HT1080 (cell line): ENCODE data around the gene ATOH7. TPM values are rescaled to one million over a fixed set of nuclear protein-coding genes. Genes with fewer than 3 reads are reported as not detected.
A peak's percentile ranks its signal among the peaks of the same experiment; 100 is the strongest.
"Not testable (repeated sequence)": the region's sequence is repeated elsewhere in the genome, so short reads cannot be mapped to it uniquely, and the experiment has no call there.

Experiments used
- DNase-seq: peaks from one replicate; pipeline ENCODE4 v3.0.0-alpha.2; 2015; ENCODE audit warnings: low read depth
- total RNA-seq: library from RNA; depleted of rRNA; stranded (reverse); fragments of >200 nt; shearing (Covaris generic); gene quantifications from 2 replicates; pipeline ENCODE4 v1.2.3, GENCODE V29; 2014

ATOH7 gene
- total RNA-seq, 1 experiment from 2014 or later, result not detected

GRCh38 chr10:68238371-68238770 lies 6.5 kb upstream of the ATOH7 start:
- no peak for DNase-seq

GRCh38 chr10:68237173-68237572 lies 5.3 kb upstream of the ATOH7 start:
- no peak for DNase-seq

GRCh38 chr10:68235581-68235980 lies 3.7 kb upstream of the ATOH7 start:
- no peak for DNase-seq

- no peak for DNase-seq
Observed at GRCh38 chr10:68235111-68235510, 3.2 kb upstream of the ATOH7 start.

- DNase-seq, result no peak
Observed at GRCh38 chr10:68233046-68233445, 1.1 kb upstream of the ATOH7 start.

- peak; percentile 68 for DNase-seq
Observed at GRCh38 chr10:68231106-68231816, 652 bp downstream of the ATOH7 start.

GRCh38 chr10:68230268-68230667 lies 1.6 kb downstream of the ATOH7 start:
- DNase-seq, result no peak

GRCh38 chr10:68224810-68225209 lies 7.1 kb downstream of the ATOH7 start:
- DNase-seq, result no peak

GRCh38 chr10:68223535-68224165 lies 8.3 kb downstream of the ATOH7 start:
- DNase-seq, result peak; percentile 2

GRCh38 chr10:68222391-68222790 lies 9.5 kb downstream of the ATOH7 start:
- no peak for DNase-seq

GRCh38 chr10:68221196-68221595 lies 10.7 kb downstream of the ATOH7 start:
- no peak for DNase-seq

- DNase-seq, result no peak
Observed at GRCh38 chr10:68218786-68219185, 13.1 kb downstream of the ATOH7 start.

- peak; percentile 44 for DNase-seq
Observed at GRCh38 chr10:68212721-68213352, 19.1 kb downstream of the ATOH7 start.

GRCh38 chr10:68211669-68212068 lies 20.2 kb downstream of the ATOH7 start:
- DNase-seq, result no peak

- DNase-seq, result peak; percentile 88
Observed at GRCh38 chr10:68208424-68209042, 23.4 kb downstream of the ATOH7 start.

GRCh38 chr10:68202960-68203353 lies 29.0 kb downstream of the ATOH7 start:
- peak; percentile 81 for DNase-seq

GRCh38 chr10:68196701-68197100 lies 35.2 kb downstream of the ATOH7 start:
- no peak for DNase-seq

GRCh38 chr10:68195776-68196175 lies 36.1 kb downstream of the ATOH7 start:
- not testable (repeated sequence) for DNase-seq

- no peak for DNase-seq
Observed at GRCh38 chr10:68194290-68194689, 37.6 kb downstream of the ATOH7 start.

GRCh38 chr10:68192113-68192512 lies 39.8 kb downstream of the ATOH7 start:
- DNase-seq, result peak; percentile 21

GRCh38 chr10:68188835-68189234 lies 43.1 kb downstream of the ATOH7 start:
- DNase-seq, result no peak

- no peak for DNase-seq
Observed at GRCh38 chr10:68185085-68185484, 46.8 kb downstream of the ATOH7 start.
